HFFc6 (cell line): Measurements from ENCODE around the gene SHC2. TPM values are rescaled to one million over a fixed set of nuclear protein-coding genes. Genes with fewer than 3 reads are reported as not detected.

Experiments used
- DNase-seq: peaks from one replicate; pipeline ENCODE4 v3.0.0-alpha.2; 2018
- H3K27ac Mint-ChIP-seq: 2 replicates; pipeline ENCODE4 v1.8.0; 2020; ENCODE audit warnings: mild to moderate bottlenecking, mixed read lengths
- H3K27me3 Mint-ChIP-seq: 2 replicates; pipeline ENCODE4 v1.8.0; 2021; ENCODE audit warnings: mild to moderate bottlenecking, moderate library complexity, mixed read lengths; ENCODE audit not compliant: insufficient read depth
- H3K36me3 Mint-ChIP-seq: 2 replicates; pipeline ENCODE4 v1.8.0; 2021; ENCODE audit warnings: low read depth, mixed read lengths
- H3K4me1 Mint-ChIP-seq: 2 replicates; pipeline ENCODE4 v1.8.0; 2020; ENCODE audit warnings: low read depth, mixed read lengths
- H3K4me3 Mint-ChIP-seq: 2 replicates; pipeline ENCODE4 v1.8.0; 2020; ENCODE audit warnings: mild to moderate bottlenecking, moderate library complexity, mixed read lengths
- H3K9me3 Mint-ChIP-seq: 2 replicates; pipeline ENCODE4 v1.8.0; 2020; ENCODE audit warnings: mild to moderate bottlenecking, mixed read lengths
- total RNA-seq, 6 experiments: library from RNA; stranded (reverse); fragmentation: NEBNext Ultra II Directional; extraction: Animal tissue kit (Norgen Biotek cat#: 25700); gene quantifications; 2 replicates in 1 of 6; 3 replicates in 5 of 6; pipeline ENCODE4 v1.2.3, GENCODE V29; 2021
- TF ChIP-seq, protein P1 (sequence below): fragments of 200-600 bp; sonication (generic); IDR thresholded peaks from 2 replicates; pipeline ENCODE4 v1.5.0; 2021; ENCODE audit warnings: antibody characterized with exemption, mild to moderate bottlenecking

SHC2 gene
- total RNA-seq, 6 experiments from 2014 or later = not detected

DNA sequence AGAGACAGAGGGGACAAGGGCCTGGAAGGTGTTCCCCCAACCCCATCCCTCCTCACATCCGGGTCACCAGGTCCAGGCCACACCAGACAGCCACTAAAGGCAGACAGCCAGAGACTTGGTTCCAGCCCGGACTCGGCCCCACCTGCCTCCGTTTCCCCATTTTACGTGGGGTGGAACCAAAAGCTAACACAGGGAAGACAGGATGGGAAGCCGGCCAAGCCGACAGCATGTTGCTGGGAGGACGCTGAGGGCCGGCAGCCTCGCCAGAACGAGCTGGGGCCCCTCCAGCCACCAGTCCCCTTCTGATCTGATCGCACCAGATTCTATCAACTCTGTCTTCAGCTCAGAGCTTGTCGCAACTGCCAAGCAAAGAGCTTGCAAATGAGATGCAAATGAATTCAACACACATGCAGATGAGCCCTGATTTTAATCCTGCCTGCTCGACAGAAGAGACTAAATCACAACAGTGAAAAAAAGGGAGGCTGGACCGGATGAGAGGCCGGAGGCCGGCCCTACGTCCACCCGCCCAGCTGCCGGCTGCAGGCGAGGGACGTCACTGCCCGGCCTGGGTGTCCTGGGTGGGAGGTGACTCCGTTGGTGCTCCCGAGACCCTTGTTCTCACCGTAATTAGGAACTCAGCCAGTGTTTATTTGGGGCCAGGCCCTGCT, 17.5 kb upstream of the SHC2 start:
- Mint-ChIP-seq H3K27me3 (no peaks in the 10 kb centered on the region; the same call in none of the 2 replicates), H3K36me3 (peaks cover 13% of the 10 kb centered on the region), H3K4me3 (no peak overlapping the region), H3K9me3 (peaks cover 31% of the 10 kb centered on the region), H3K4me1 (0 out of 2 replicates have a peak, but pooled peaks cover 5% of the 10 kb centered on the region), H3K27ac (no peak overlapping the region)
- TF ChIP-seq, protein P1, sequence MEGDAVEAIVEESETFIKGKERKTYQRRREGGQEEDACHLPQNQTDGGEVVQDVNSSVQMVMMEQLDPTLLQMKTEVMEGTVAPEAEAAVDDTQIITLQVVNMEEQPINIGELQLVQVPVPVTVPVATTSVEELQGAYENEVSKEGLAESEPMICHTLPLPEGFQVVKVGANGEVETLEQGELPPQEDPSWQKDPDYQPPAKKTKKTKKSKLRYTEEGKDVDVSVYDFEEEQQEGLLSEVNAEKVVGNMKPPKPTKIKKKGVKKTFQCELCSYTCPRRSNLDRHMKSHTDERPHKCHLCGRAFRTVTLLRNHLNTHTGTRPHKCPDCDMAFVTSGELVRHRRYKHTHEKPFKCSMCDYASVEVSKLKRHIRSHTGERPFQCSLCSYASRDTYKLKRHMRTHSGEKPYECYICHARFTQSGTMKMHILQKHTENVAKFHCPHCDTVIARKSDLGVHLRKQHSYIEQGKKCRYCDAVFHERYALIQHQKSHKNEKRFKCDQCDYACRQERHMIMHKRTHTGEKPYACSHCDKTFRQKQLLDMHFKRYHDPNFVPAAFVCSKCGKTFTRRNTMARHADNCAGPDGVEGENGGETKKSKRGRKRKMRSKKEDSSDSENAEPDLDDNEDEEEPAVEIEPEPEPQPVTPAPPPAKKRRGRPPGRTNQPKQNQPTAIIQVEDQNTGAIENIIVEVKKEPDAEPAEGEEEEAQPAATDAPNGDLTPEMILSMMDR = no peak
- no peak for DNase-seq

GRCh38 chr19:475360-475759, 14.5 kb upstream of the SHC2 start:
- H3K9me3 Mint-ChIP-seq = peaks cover 8% of the 10 kb centered on the region

GRCh38 chr19:474126-475078, 13.6 kb upstream of the SHC2 start:
- Mint-ChIP-seq H3K27ac (no peak overlapping the region), H3K4me1 (peaks cover 6% of the 10 kb centered on the region), H3K36me3 (no peaks in the 10 kb centered on the region), H3K9me3 (no peaks in the 10 kb centered on the region), H3K27me3 (no peaks in the 10 kb centered on the region; the same call in 1 of the 2 replicates), H3K4me3 (no peak overlapping the region)
- TF ChIP-seq, protein P1 = no peak
- no peak for DNase-seq

More at GRCh38 chr19:475360-475759, 14.5 kb upstream of the SHC2 start:
- peaks cover 11% of the 10 kb centered on the region for H3K4me1 Mint-ChIP-seq
- DNase-seq = no peak
- H3K27ac Mint-ChIP-seq = no peak overlapping the region
- TF ChIP-seq, protein P1 = no peak
- H3K4me3 Mint-ChIP-seq = no peak overlapping the region
- peaks cover 7% of the 10 kb centered on the region for H3K36me3 Mint-ChIP-seq
- no peaks in the 10 kb centered on the region; the same call in none of the 2 replicates for H3K27me3 Mint-ChIP-seq

DNA sequence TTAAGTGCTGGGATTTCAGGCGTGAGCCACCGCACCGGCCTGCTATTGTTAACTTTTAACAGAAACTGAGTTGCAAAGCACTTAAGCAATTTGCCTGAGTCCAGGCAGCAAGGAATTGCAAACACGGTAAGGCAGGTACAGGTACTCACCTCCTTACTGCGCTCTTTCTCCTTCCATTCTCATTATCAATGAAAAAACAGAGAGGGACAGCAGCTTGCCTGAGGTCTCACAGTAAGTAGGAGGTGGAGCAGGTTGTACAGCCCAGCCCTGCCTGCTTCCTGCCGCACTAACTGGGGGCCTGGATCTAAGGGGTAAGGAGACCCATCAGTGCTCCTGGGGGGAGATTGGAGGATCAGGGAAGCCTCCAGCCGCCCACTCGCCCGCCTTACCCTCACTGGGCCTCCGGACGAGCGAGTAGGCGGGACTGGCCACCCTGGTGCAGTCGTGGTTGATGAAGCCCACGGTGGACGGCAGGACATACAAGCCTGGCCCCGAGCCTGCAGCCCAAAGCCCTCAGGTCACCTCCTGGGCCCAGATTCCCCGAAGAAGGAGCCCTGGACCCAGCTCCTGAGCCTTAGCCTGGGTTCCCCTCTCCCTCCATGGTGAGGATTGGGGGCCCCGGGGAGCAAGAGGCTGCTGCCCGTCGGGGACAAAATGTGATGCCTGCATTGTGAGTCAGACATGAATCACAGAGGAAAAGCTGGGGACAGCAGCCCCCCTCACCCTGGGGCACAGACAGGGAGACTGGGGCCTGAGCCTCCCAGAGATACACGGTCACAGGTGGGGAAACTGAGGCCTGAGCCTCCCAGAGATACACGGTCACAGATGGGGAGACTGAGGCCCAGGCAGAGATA, 11.4 kb upstream of the SHC2 start:
- H3K9me3 Mint-ChIP-seq = no peaks in the 10 kb centered on the region
- H3K27me3 Mint-ChIP-seq = peaks cover 3% of the 10 kb centered on the region
- no peaks in the 10 kb centered on the region for H3K36me3 Mint-ChIP-seq
- TF ChIP-seq, protein P1 = no peak
- peak; percentile 16 for DNase-seq
- H3K27ac Mint-ChIP-seq = no peak overlapping the region
- H3K4me1 Mint-ChIP-seq = peaks cover 6% of the 10 kb centered on the region
- H3K4me3 Mint-ChIP-seq = no peak overlapping the region; the same call in 1 of the 2 replicates

DNA sequence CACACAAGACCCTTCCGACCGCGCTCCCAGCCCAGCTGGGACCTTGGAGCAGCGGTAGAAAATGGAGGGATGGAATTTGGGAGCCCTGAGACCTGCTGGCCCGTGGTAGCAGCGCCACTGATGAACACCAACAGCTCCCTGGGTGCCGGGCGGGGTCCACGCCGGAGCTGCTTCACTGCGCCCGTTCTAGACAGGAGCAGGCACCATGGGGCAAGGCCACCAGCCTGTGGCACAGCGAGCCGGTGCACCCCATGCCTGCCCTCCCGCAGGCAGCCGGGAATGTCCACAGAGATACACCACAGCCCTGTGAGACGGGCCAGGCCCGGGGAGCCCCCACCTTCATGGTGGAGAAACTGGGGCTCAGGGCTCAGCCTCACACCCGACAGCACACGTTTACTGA, 9.9 kb upstream of the SHC2 start:
- Mint-ChIP-seq H3K4me1 (peaks cover 6% of the 10 kb centered on the region), H3K9me3 (no peaks in the 10 kb centered on the region), H3K4me3 (no peak overlapping the region), H3K27ac (no peak overlapping the region), H3K36me3 (no peaks in the 10 kb centered on the region), H3K27me3 (peaks cover 3% of the 10 kb centered on the region)
- DNase-seq = no peak
- TF ChIP-seq, protein P1 = no peak
